Forelimb muscle (tissue), 1 donor: ENCODE measurements around the gene QPRT. TPM values are rescaled to one million over a fixed set of nuclear protein-coding genes. Genes with fewer than 3 reads are reported as not detected.
"Not testable (repeated sequence)": the region's sequence is repeated elsewhere in the genome, so short reads cannot be mapped to it uniquely, and the experiment has no call there.

Experiments
- DNase-seq: peaks from one replicate; pipeline ENCODE4 v3.0.0-alpha.2; 2013; ENCODE audit warnings: low read depth
- polyA plus RNA-seq: library from polyadenylated mRNA; unstranded; fragments of 120-200 nt; gene quantifications from one replicate; pipeline ENCODE4 v1.2.1, GENCODE V29; 2013; ENCODE audit not compliant: insufficient read length

QPRT gene
- polyA plus RNA-seq, 1 donor = 79.2 TPM

DNA sequence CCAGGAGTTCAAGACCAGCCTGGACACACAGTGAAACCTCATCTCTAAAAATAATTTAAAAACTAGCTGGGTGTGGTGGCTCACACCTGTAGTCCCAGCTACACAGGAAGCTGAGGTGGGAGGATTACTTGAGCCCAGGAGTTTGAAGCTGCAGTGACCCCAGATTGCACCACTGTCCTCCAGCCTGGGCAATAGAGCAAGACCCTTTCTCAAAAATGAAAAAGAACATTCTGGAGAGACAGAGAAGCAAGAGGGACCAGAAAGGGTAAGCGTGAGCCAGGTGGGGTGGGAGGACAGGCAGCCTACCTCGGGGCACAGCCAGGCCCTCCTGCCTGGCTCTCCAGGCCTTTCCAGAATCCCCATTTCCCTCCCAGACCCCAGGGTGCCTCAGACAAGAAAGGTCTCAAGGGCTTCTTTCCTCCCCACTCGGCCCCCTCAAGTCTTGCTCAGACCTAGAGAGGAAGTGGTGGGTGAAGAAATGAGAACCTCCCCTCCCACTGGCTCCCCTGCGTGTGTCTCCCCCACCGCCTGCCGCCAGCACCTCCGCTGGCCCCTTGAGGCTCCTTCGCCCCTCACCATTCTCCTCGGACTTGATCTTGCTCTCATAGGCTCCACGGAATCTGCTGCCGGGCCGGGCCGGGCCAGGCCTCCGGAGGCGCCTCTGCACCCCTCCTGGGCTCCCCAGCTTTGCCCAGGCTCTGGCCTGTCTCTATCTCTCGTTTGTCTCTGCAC, 66.3 kb downstream of the QPRT start:
- DNase-seq = no peak

DNA sequence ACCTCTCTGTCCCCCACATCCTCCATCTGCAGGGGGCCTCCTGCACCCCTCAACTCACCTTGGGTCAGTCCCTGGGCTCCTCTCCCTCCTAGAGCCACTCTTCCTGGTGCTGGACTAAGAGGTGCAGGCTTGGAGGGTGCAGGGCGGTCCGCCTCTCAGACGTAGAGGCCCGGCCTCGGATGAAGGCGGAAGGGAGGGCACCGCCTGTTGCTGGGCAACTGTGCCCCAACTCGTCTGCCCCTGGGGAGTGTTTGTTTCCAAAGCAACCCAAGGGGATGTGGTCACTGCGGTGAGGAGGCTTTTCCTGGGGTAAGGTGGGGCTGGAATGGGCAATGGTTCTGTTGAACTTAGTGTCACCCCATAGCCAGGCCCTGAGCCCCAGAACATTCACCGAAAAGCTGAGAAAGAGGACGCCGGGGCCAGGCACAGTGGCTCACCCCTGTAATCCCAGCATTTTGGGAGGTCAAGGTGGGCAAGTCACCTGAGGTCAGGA, 66.9 kb downstream of the QPRT start, which contains the start of gene C16orf54:
C16orf54 (minus strand) TSS at position 138 of the 493 bp plus-strand sequence. CDS start 1,039 bp downstream, outside the sequence.
- DNase-seq = no peak

GRCh38 chr16:29746518-29746917, 67.5 kb downstream of the QPRT start:
- not testable (repeated sequence) for DNase-seq

Other genes starting within 250 kb of the QPRT start
- gene BOLA2, start 224.8 kb upstream of the QPRT start, polyA plus RNA-seq = 3.1 TPM
- 3.2 TPM for gene SLX1B, start 224.6 kb upstream of the QPRT start, polyA plus RNA-seq
- 8.0 TPM for gene SULT1A4, start 219.3 kb upstream of the QPRT start, polyA plus RNA-seq
- gene NPIPB12, start 172.8 kb upstream of the QPRT start, polyA plus RNA-seq = 34.3 TPM
- 1.0 TPM for gene SPN, start 15.9 kb upstream of the QPRT start, polyA plus RNA-seq
- gene C16orf54, start 66.8 kb downstream of the QPRT start, polyA plus RNA-seq = 0.40 TPM
- gene ZG16, start 99.1 kb downstream of the QPRT start, polyA plus RNA-seq = not detected
- 24.9 TPM for gene KIF22, start 111.6 kb downstream of the QPRT start, polyA plus RNA-seq
- gene MAZ, start 127.3 kb downstream of the QPRT start, polyA plus RNA-seq = 228 TPM
- gene PRRT2, start 133.0 kb downstream of the QPRT start, polyA plus RNA-seq = 14.4 TPM
- gene PAGR1, start 137.0 kb downstream of the QPRT start, polyA plus RNA-seq = 28.4 TPM
- gene MVP, start 141.3 kb downstream of the QPRT start, polyA plus RNA-seq = 17.9 TPM
- gene CDIPT, start 184.0 kb downstream of the QPRT start, polyA plus RNA-seq = 37.7 TPM
- gene SEZ6L2, start 220.4 kb downstream of the QPRT start, polyA plus RNA-seq = 2.5 TPM
- gene ASPHD1, start 221.3 kb downstream of the QPRT start, polyA plus RNA-seq = 0.29 TPM
- 11.7 TPM for gene KCTD13, start 247.0 kb downstream of the QPRT start, polyA plus RNA-seq